Hematopoietic multipotent progenitor cell (in vitro differentiated cells): ENCODE data around the gene TMEM233. TPM values are rescaled to one million over a fixed set of nuclear protein-coding genes. Genes with fewer than 3 reads are reported as not detected.
A peak's percentile ranks its signal among the peaks of the same experiment; 100 is the strongest.
"Not testable (repeated sequence)": the region's sequence is repeated elsewhere in the genome, so short reads cannot be mapped to it uniquely, and the experiment has no call there.

ENCODE experiments used
- DNase-seq, 3 donors: peaks; one replicate each; pipeline ENCODE4 v3.0.0-alpha.2; 2011 to 2015; ENCODE audit warnings: low read depth in 2 of 3, low spot score in 2 of 3
- total RNA-seq: library from RNA; depleted of rRNA; stranded (reverse); fragments of >200 nt; gene quantifications from one replicate; pipeline ENCODE4 v1.2.3, GENCODE V29; 2012

The TMEM233 gene
- total RNA-seq, 1 donor = not detected

DNA sequence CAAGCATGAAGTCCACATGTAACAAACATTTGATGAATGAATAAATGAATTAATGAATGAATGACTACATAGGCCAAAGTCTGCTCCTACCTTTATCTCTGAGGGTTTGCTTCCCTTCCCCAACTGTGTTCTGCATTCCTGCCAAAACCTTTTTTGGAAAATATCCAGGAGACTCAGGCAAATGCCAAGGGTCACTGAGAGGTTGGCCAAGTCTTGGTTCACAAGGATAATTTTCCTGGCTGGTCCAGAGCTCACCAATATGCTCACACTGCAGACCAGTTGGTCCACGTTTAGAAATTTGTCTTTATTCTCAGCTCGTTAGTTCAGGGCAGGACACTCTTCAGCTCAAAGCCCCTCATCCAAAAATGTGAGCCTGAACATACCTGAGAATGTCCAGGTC lies 10.2 kb downstream of the TMEM233 start:
- DNase-seq = no peak

DNA sequence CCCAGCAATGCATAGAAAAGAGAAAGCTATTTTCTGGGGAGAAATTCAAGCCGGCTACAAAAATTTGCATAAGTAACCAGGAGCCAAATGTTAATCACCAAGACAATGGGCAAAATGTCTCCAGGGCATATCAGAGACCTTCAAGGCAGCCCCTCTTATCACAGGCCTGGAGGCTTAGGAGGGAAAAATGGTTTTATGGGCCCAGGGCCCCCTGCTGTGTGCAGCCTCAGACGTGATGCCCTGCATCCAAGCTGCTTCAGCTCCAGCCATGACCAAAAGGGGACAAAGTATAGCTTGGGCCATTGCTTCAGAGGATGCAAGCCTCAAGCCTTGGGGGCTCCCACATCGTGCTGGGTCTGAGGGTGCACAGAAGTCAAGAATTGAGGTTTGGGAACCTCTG lies 15.8 kb downstream of the TMEM233 start:
- DNase-seq = no peak

DNA sequence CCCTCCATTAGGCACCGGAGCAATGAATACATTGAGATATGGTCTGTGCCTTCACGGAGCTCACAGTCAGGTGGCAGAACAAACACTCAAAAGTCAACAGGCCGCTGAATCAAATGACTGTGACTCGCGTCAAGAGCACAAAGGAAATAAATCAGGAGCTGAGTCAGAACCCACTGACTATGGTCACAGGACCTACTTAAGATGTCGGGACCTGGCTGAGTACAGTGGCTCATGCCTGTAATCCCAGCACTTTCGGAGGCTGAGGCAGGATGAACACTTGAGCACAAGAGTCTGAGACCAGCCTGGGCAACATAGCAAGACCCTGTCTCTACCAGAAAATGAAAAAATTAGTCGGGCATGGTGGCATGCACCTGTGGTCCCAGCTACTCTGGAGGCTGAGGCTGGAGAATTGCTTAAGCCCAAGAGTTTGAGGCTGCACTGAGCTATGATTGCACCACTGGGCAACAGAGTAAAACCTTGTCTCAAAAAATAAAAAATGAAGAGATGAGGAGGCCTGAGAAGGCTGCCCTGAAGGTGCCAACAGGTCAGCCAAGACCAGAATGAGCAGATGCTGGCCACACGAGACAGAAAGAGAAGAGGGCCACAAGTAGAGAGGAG lies 19.9 kb downstream of the TMEM233 start:
- no peak for DNase-seq

DNA sequence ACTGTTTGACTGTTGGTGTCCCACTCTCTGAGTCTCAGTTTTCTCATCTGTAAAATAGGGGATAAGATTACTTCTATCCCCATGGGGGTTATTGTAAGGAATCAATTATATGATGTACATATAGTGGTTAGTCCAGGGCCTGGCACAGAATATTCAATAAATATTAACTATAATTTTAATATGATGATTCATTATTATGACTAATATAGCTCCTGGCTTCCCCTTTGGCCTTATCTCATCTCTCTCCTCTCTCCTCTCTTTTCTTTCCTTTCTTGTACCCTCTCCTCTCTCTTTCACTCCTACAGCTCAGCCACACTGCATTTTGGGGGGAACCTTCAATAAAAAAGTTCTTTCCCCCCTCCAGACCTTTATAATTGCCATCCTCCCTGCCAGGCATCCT lies 21.1 kb downstream of the TMEM233 start:
- DNase-seq = no peak

DNA sequence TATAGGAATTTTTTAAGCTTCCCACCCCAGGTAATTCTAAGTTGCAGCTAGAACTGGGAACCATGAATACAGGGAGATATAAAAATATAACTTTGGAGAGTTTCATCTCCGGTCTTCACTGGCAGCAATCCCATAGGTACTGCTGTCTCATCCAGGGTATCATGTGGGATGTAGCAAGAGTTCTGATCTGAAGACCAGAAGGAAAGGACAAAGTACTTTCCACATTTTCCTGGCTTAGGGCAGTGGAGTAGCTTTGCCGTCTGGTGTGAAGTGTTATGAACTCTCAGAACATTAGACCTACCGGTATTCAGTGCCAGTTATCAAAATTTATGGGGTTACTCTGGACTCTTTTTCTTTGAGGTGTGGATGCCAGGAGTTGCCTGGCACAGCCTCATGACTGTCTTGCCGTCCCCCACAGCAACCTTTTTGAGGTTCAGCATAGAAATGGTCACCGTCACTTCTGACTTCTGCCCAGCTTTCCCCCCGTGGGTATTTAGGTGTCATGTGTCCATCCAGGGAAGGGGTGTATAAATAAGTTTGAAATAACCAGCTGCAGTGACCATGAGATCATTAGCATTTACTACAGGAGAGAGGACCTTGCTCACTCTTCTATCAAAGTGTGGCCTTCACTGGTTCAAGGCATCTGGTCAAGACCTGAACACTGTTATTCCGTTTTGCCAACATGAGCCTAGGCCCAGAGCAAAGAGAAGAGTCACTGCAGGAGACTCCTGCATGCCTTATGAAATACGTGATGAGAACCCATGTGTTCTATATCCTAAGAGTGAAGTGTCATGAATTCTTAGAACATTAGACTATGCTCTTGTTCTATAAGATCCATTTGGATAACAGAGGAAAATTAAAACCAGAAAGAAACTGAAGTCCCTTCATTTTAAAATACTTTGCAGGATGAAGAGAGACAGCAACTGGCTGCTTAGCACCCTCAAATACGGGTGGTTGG lies 22.2 kb downstream of the TMEM233 start:
- no peak for DNase-seq

DNA sequence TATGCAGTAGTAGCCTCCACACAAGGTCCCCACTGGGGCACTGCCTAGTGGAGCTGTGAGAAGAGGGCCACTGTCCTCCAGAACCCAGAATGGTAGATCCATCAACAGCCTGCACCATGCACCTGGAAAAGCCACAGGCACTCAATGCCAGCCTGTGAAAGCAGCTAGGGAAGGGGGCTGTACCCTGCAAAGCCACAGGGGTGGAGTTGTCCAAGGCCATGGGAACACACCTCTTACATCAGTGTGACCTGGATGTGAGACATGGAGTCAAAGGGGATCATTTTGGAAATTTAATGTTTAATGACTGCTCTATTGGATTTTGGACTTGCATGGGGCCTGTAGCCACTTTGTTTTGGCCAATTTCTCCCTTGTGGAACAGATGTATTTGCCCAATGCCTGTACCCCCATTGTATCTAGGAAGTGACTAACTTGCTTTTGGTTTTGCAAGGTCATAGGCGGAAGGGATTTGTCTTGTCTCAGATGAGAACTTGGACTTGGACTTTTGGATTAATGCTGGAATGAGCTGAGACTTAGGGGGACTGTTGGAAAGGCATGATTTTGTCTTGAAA lies 24.8 kb downstream of the TMEM233 start:
- not testable (repeated sequence) for DNase-seq

DNA sequence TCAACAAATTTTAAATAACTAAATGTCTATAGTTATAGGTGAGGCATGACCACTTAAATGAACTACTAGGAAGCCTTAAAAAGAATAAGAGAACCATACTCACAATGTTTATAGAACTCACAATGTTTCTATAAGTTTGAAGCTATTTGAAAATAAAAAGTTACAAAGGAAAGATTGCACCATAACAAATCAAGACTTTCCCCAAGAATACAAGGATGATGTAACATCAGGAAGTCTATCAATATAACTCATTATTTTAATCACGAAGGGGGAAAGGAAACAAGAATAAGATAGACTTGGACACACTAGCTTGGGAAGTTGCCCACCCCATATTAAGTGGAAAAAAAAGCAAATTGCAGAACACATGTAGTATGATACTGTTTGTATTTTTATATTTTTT lies 26.9 kb downstream of the TMEM233 start:
- no peak for DNase-seq

DNA sequence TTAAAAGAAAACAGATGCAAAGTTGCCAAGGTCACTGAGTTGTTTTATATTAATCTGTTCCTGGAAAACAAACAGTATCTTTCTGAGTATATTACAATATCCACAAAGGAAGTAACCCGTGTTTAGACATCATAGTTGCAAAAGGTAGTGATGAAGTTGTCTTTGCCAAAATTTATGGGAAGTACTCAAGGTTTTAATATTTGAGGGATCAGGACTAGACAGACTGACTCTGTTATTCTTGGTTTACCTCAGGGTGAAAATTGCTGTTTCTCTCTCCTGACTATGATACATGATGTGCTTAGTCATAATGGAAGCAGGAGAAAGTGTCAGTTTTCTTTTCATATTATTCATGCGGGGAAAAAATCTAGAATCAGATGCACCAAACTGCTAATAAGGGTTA lies 28.3 kb downstream of the TMEM233 start:
- DNase-seq = no peak

DNA sequence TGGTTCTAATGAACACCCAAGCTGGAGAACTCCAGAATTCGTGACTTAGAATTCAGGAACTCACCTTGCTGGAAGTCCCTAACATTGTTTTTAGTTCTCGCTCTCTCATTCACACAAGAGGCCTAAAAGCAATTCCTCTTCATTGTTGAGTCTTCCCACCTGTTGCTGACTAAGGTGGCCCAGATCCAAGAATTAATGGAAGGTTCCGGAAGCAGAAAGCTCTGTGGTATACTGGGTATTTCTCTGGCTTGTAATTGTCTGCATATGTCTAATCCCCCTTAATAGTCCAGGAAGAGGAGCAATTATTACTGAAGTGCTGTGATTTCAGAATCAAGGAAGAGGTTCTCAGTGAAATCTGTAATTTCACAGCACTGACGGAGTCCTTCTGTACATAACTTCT lies 31.4 kb downstream of the TMEM233 start:
- DNase-seq = no peak

DNA sequence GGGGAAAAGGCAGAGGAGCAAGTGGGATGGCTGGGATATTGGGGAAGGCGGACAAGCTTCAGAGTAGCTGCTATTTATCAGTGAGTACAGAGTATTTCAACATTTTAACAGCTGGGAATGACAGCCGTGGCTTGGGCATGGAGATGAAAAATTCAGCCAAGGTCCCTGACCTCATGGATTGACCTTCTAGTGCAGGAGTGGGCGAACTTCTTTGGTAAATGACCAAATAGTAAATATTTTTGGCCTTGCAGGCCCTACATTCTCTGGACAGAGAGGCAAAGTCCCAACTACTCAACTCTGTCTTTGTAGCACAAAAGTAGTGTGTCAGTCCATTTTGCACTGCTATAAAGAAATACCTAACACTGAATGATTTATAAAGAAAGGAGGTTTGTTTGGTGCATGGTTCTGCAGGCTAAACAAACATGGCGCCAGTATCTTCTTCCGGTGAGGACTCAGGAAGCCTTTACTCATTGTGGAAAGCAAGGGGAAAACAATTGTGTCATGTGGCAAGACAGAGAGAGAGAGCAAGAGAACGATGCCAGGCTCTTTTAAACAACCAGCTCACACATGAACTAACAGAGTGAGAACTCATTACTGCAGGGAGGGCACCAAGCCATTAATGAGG lies 33.6 kb downstream of the TMEM233 start:
- DNase-seq = no peak

DNA sequence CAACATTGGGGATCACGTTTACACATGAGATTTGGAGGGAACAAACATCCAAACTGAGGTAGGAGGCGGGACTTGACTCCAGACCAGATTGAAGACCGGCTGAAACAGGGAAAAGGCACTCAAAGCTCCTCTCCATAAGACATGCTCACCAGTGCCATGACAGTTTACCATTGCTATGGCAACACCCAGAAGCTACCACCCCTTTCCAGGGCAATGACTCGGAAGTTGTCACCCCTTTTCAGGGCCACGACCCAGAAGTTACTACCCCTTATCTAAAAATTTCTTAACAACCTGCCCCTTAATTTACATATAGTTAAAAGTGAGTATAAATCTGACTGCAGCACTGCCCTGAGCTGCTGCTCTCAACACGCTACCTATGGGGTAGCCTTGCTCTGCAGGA lies 34.1 kb downstream of the TMEM233 start:
- DNase-seq = no peak

DNA sequence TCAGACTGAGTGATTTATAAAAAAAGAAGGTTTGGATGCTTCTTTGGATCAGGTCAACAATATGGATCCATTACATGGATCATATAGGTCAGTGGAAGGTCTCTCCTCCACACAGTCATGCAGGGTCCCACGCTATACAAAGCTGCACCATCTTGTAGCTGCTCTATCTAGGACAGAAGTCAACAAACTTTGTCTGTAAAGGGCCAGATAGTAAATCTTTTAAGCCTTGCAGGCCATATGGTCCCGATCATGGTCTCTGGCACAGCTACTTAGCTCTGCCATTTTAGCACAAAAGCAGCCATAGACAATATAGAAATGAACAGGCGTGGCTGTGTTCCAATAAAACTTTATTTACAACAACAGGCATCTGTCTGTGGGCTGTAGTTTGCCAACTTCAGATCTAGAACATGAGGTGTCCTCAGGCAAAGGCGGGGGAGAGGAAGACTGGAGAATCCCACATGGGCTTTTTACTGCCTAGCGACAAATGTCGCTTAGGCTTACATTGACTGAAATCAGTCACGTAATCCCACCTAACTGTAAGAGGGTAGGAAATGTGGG lies 36.7 kb downstream of the TMEM233 start:
- no peak for DNase-seq

DNA sequence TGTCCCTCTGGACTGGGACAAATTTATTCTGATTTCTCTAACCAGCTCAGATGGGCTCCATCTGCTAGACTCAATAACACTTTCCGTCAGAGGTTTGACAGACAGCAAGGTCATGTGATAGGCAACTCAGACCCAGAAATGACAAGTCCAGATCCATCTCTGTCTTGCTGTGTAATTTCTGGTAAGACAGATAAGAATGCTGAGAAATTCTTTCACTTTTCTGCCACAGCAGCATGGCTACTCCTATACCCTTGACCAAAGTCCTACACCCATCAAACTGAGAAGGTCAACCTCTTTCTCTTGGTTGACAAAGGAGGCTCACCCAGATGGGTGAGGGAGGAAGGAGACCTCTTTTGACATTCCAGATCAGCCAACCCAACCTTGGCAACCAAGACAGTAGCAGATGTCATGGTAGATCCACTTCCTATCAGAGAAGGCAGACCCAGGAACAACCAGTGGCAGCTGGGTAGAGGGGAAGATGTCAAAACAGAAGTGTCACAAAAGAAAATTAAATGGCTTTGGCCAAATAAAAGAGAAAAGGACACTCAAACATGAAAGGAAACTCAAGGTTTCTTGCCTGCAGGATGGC lies 37.5 kb downstream of the TMEM233 start:
- DNase-seq = no peak

DNA sequence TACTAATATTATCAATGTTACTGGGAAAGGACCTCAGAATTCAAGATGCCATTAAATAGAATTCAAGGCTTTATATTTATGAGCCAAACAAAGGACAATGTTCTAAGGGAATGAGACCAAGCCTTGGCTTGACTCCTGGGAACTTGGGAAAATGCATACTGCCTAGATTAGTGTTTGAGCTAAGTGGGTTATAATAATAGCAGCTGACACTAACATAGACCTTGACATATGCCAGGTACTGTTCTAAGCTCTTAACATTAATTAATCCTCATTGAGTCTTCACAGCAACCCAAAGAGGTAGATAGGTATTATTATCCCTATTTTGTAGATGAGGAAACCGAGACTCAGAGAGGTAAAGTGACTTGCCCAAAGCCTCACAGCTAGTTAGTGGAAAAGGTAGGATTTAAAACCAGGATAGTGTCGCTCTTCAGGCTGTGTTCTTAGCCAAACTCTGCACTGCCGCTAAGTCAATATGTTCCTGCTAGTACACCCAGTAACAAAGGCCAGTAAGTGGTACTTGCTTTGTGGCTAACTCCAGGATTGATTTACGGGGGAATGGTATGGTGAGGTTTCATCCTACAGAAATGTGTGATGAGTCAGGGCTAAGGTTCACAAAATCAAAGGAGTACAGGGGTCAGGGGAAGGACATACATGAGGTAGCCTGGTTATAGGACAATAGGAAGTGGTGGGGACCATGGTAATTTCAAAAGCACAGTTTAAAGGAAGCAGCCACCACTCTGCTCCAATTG lies 38.5 kb downstream of the TMEM233 start:
- DNase-seq = no peak

DNA sequence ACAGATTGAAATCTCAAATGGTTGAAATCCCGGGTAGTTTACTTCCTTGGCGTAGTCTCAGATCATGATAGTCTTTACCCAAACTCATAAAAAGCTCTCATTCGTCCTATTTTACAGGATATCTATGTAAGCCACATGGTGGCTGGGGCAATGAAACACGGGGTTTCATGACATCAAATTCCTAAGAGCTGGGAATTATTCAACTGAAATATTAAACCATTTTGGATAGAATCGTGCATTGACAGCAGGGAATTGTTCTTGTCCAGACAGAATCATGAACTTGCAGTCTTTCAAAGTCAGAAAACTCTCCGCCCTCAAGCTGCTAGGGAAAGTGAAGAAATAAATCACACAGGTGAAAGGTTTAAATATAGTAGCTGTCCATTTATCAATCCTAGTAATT lies 41.2 kb downstream of the TMEM233 start:
- DNase-seq = no peak

DNA sequence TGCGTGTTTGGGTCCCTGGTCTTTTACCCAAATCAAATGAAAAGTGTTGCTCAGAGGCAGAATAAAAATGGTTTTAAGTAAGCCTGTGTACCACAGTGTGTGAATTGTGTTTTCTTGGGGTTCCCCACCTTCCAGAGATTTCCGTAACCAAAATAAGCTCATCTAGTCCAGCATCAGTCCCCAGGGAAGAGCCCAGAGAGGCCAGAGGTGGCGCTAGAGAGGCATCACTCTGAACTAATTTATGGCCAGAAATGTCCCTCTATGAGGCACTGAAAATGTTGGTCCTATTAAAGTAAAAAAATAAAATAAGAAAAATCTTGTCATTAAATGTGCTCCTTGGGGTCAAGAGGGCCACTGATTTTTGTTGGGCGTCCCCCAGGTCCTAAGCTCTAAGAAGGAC lies 49.4 kb downstream of the TMEM233 start:
- no peak for DNase-seq

DNA sequence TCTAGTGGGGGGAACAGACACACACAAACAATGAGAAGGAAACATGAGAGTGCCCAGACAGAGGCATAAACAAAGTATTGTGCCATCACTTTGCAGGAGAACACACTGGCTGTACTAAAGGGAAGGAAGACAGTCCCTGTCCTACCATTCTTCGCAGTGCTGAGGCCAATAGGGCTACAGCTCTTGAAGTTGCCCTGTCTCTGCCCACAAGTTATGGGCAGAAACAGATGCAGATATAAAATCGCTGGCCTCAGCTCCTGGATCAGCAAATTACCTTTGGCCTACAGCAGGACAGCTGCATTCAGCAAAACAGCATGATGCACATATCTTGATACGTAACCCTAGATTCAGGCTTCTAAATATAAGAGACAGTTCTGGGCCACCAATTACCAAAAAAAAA lies 51.4 kb downstream of the TMEM233 start:
- no peak for DNase-seq

DNA sequence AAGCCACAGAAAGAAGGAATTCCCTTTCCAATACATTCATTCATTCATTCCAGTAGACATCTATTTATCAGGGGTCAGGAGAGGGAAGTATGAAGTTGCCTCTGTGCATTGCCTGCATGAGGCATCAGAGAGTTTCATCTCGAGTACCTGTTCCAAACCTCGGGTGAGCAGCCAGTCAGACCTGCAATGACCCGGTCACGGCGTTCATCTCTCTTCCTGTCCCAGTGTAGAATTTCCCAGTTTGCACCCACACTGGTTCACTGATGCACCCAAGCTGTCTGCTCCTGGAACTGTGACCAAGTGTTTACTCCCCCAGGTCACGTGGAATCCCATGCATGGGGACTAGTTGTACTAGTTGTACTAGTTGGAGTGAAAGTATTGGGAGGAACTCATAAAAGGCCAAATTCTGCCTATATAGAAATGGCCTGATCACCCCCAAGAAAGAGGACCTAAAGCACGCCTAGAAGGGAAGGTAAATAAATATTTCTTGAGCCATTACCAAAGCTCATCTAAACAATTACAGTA lies 52.0 kb downstream of the TMEM233 start:
- DNase-seq = no peak

DNA sequence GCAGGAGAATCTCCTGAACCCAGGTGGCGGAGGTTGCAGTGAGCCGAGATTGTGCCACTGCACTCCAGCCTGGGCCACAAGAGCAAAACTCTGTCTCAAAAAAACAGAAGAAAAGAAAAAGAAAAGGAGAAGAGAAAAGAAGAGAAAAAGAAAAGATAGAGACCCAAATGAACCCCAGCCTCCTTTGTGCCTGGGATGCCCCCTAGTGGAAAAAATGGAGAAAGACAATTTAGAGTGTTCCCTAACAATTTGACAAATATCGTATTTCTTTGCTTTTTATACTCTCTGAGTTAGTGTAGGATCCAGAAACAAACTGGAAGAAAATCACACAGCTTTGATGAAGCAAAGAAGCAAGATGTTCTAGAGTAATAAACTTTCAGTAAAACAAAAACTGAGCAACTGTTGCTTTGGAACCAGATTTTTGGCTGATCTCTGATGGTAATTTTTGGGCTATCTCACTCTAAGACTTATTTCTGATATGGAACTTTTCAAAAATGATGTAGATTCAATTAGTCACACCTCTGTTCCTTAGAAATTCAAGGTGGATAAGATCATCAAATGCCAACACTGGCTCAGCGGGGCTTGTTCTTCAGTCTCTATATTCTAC lies 55.7 kb downstream of the TMEM233 start:
- peak in 1 of 3 donors; percentile 15 for DNase-seq
